GM19240 (cell line): ENCODE measurements around the gene POU4F3.

Experiments used
- DNase-seq: peaks from one replicate; pipeline ENCODE4 v3.0.0; 2011; ENCODE audit warnings: low spot score; ENCODE audit not compliant: insufficient read length

Gene POU4F3

DNA sequence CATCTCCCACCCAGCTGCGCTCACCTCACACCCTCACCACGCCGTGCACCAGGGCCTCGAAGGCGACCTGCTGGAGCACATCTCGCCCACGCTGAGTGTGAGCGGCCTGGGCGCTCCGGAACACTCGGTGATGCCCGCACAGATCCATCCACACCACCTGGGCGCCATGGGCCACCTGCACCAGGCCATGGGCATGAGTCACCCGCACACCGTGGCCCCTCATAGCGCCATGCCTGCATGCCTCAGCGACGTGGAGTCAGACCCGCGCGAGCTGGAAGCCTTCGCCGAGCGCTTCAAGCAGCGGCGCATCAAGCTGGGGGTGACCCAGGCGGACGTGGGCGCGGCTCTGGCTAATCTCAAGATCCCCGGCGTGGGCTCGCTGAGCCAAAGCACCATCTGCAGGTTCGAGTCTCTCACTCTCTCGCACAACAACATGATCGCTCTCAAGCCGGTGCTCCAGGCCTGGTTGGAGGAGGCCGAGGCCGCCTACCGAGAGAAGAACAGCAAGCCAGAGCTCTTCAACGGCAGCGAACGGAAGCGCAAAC is 1.1 kb downstream of the POU4F3 start:
- DNase-seq = no peak

DNA sequence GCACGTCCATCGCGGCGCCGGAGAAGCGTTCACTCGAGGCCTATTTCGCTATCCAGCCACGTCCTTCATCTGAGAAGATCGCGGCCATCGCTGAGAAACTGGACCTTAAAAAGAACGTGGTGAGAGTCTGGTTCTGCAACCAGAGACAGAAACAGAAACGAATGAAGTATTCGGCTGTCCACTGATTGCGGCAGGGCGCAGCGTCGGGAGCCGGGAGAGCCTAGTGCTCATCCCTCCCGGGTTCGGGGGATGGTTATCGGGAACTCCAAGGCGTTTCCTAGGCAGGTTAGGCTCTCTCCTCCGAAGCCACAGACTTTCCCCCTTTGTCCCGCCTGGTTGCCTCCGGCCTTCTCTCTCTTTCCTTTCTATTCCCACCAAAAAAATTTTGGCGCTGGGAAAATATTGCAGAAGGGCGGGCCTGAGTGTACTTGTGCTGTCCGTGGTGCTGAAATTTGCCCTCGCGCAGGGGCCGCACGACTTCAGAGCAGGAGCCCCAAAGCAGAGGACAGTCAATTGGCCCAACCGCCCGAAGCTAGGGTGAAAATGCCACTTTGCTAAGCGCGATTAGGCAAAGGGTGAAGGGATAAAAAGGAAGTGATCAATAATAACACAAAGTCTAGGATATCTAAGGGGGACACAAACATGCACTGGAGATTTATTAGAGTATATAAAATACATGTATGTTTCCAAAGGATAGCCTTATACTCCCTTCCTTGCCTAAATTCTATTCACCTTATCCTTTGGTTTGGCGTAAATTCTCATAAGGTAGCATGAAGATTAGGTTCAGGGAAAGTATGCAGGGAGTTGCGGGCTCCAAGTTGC is 1.8 kb downstream of the POU4F3 start:
- no peak for DNase-seq

DNA sequence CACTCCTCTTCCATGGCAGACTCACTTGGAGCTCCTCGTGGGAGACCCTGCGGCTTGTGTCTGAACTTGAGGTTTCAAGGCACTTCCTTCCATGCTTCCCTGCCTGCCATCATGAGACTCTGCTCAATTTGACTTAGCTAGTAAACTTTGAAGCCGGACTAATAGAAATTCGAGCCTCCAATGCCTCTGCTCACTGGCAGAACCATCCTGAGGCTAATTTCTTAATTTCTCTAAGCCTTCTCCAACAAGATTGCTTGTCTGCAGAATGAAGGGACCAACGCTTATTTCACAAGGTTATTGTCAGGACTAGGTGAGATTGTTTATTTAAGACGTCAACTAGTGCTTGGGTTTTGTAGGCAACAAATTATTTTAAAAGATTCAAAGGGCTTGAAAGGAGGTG is 3.2 kb downstream of the POU4F3 start:
- DNase-seq = no peak

DNA sequence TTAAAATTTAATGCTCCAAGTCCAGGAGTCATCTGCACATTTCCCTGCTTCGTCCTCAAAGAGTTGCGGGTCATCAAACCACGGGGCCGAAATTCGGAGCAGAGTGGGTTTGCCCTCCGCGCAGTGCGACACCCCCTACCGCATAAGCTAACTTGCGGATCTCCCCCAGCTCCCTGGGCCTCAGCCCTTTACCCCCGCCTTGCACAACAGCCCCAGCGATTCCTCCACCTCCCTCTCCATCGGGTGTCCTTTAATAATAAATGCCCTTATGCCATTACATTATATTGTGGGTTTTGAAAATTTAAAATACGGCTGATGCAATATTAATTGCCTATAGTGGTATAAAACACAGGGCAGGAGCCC is 3.9 kb downstream of the POU4F3 start:
- no peak for DNase-seq

DNA sequence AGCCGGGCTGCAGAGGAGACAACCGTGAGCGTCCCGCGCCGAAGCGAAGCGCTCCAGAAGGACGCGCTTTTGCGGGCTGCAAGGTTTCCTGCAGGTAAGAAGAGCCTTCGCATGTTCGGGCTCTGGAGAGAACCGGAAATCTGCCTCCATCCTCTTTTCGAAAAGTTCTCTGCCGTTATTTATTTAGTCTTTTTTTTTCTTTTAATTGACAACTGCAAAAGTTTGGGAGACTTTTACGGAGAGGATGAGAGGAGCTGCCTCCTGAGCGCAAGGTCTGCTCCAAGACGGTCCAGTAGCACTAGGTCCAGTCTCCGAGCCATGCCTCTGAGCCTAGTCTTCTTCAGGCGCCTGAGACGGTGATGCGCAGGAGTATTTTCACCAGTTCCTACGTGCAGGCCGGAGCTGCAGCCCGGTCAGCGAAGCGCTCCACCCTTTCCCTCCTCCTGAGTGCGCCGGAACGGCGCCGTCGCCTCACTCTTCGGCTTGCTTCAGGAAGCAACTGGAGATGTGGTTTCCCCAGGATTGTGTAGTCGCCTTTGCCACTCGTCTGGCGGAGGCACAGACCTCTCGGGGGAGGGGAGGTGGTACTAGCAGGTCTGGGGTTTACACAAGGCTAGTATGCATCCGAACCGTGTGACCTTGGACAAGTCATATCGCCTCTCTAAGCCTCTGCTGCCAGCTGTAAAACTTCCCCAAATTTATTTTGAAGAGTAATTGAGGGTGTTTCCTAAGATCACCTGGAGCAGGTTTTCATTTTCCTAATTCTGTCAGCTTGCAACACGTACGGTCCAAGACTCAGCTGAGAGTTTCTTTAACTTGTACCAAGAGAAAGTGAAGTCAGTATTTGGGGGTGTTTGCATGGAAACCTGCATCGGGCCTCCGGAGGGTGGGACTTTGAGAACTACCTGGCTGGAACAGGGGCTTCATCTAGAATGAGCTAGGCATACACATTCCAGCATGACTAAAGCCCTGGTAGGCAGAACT is 4.5 kb downstream of the POU4F3 start:
- DNase-seq = no peak

DNA sequence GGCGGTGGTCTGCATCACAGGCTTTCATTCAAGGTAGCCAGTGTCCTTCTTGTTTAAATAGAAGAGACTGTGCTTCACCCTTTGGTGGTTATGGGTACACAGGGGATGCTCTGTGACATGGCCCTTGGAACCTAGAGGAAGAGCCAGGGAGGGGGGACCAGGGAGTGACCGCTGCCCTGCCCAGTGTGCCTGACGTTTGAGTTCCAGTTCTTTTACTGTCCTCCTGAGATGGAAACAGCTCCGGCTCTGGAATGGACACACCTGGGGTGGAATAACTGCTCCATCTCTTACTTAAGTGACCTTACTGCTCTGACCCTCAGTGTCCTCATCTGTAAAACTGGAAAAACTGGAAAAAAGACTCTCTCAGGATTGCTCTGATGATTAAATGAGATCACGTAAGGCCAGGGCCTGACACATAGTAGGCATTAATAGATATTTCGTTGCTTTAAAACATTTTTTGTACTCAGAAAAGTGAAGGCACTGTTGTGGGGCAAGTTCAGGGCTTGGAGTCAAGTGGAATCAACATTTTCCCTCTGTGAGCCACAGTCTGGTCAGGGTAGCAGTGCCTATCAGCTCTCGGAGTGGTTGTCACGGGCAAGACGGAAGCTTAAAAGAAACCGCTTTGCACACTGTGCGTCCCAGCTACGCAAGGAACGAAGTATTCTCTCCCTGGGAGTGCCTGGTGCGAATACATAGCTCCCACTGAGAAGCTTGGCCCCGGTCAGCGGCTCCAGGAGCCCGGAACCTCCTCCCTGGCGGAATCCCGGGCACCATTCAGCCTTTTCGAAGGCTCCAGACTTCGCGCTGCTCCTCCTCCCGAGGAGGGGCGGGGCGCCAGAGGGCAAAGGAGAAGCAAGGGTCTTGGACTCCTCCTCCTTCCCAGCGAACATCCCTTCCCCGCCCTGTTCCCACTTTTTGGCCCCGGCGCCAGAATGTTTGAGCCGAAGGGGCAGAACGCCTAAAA is 5.8 kb downstream of the POU4F3 start:
- no peak for DNase-seq

DNA sequence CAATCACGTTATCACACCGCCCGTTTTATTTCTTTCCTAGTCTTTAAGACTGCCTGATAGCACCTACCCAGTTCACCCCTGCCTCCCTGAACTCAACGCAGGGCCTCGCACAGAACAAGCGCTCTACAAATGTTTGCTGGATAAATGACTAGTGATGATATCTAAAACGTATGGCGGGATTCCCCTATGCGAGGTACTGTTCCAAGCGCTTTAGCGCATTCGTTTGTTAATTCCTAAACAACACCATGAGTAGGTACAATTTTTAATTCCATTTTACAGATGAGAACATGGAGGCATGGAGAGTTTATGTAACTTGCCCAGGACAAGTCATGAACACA is 6.6 kb downstream of the POU4F3 start:
- no peak for DNase-seq

DNA sequence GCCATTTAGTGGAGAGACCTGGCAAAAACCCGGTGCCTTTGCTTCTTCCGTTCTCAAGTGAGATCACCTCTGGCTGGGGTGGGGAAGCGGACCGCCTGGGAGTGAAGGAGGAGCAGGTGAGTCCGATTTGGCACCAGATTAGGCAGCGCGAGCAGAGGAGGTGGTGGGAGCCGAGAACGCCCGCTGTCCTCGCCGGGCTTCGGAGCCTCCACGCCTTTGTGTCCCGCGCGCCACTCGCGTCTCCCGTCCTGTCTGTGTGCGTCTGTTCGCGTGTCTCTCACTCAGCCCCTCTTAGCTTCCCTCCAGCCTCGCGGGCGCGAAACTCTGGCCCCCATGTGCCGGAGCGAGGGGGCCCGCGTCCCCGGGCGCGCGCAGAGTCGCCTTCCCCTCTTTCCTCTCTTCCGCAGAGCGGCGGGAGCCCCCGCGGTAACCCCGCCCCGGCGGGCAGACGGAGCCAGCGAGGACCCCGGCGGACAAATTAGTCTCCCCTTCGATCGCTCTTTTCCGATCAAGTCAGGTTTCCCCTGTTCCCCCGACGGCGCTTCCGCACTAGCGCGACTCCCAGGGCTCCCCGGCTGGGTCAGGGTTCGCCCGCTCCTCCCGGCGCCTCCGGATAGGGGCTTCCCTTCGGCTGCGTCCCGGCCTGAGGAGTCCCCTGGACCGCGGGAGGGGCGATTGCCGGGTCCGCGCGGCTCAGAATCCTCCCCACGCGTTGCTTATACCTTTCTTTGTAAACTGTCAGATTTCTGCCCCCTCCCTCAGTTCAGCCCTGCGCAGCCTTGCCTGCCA is 7.1 kb downstream of the POU4F3 start:
- DNase-seq = no peak

DNA sequence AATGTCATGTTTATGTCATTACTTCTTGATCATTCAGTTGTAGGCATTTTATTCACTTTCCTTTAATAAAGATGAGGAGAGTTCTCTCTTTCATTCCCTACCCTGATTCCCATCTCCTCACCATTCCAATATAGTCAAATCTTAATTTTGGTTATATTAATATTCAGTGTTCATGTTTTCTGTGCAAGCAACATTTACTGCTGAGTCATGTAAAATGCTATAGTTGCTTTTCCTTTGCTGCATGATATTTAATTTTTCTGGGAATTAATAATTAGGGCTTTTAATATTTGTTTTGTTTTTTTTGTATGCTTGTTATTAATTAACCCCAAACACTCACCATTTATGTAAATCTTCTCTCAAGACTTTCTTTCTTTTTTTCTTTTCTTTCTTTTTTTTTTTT is 18.5 kb downstream of the POU4F3 start:
- DNase-seq = no peak

DNA sequence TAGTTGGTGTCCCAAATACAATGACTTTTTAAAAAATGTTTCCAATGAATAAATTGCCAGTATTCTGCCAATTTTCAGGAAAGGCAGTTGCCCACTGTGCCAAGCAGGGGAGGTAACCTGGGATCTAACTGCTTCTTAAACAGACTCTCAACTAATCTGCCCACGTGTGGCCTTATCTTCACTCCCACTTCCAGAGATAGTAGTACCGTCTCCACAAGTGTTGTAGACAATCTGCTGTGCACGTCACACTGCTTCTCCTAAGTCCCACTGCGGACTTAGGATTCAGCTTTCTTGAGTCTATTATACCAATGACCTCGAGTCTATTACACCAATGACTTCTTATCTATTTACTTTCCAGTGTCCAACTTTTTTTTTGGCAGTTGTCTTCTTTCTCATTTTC is 21.2 kb downstream of the POU4F3 start:
- no peak for DNase-seq

DNA sequence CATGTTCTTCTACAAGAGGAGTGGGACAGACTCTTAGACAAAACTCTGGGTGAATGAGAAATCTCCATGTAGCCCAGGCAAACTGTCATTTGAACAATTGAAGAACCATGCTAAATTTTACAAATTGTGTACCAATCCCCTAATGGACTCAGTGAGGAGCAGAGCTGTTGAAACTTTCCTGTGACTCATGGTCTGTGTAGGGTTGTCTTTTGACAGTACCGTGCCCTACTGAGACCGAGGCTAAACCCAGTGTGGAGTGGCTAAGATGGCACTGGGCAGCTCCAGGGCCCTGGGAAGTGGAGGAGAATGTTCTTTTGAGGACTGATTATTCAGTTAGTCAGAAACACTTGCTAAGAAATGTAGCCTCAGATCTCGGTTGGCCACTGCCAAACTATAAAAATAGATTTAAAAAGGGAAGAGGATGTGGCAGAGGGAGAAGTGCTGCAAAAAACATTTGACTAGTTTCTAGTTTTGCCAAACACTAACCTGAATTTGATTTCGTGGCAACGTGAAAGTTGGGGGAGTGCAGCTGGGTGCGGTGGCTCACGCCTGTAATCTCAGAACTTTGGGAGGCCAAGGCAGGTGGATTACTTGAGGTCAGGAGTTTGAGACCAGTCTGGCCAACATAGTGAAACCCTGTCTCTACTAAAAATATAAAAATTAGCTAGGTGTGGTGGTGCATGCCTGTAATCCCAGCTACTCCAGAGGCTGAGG is 24.7 kb downstream of the POU4F3 start:
- DNase-seq = no peak

DNA sequence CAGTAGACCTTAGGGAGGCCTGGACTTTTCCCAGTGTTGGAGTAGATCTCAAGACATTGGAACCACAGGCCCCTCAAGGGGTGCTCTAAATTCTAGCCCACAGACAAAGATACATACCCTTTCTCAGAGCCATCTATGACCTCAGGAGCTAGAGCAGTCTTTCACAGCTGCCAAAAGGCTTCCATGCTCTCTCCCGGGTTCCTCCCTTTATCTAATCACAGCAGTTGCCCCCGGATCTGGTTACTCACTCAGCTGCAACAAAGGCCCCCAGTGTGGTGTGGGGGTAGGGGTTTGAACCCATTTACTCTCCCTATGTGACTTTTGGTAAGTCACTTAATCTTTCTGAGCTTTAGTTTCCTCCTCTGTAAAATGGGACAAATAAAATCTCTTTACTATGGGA is 27.0 kb downstream of the POU4F3 start:
- no peak for DNase-seq

DNA sequence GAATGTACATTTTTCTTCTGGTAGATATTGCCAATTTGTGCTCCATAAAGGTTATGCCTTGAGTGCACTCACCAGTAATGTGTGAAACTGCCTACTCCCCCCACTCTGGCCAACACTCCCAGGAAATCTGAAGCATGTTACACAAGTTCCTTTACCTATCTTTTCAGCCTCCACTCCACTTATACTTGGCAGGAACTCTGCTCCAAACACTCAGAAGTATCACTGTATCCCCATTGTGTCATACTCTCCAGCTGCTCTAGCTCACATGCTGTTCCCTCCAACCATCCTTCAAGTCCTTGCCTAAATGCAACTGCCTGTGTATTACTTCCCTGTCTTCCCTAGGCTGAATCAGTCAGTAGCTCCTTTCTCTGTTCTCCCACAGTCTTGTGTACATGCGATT is 28.3 kb downstream of the POU4F3 start:
- no peak for DNase-seq

DNA sequence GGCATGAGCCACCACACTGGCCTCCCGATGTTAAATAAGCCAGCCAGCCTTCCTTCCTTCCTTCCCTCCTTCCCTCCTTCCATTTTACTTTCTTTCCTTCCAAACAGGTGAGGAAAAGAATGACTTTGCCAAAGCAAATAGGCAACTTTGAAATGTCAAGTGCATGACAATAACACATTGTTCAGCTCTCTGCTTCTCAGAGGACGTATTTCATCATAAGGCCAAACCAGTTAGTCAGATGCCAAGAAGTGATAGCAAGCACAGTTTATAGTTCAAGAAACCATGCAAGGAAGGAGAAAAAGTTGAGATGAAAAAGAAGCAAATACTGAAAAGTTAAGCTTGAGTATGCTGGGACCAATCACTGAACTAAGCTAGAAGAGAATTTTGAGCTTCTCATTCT is 29.5 kb downstream of the POU4F3 start:
- DNase-seq = no peak

DNA sequence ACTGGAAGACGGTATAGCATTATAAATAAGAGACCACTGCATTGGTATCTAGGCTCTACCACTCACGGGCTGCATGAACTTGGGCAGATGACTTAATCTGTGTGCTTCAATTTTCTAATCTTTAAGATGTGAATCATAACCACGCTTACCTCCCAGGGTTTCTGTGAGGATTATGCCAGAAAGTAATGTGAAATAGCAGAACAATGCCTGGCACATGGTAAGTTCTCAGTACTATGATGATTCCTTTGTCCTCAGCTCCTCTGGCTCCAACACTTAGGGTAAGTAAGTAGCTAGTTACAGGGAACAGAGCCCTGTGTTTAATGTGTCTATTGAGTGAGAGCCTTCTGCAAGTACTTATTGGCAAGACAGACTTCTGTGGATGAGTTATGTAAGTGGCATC is 31.1 kb downstream of the POU4F3 start:
- DNase-seq = no peak

DNA sequence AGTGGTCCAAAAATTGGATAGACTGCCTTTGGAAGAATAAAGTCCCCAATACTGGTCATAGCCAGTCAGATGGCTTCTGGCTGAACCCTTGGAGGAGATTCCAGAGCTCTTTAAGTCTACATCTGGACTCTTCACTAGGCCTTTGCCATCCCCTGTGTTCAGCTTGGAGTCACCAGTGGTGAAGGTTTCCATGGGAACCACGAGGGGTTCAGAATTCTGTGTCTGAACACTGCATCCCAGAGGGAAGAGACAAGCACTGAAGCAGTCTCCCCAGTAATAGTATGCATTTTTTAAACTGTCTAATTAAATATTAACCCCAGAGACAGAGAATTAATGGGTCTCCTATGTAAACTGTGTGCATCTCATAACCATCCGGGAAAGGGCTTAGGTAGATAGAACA is 38.2 kb downstream of the POU4F3 start:
- no peak for DNase-seq

DNA sequence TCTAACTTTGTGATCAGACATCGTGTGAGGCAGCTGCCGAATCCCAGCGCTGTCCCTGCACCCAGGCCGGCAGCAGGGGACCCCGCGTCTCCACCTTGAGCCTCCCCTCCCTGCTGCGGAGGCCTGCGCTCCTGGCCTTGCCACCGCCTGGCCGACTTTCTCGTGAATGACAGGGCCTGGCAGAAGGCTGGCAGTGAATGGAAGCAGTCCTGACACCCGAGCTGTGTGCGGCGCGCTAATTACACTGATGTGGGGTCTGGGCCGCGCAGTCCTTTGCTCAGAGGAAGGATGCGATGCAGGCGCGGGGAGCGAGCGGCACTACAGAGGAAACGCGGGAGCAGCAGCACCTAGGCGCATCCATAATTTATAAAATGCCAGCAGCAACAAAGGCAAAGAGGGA is 40.3 kb downstream of the POU4F3 start:
- no peak for DNase-seq

DNA sequence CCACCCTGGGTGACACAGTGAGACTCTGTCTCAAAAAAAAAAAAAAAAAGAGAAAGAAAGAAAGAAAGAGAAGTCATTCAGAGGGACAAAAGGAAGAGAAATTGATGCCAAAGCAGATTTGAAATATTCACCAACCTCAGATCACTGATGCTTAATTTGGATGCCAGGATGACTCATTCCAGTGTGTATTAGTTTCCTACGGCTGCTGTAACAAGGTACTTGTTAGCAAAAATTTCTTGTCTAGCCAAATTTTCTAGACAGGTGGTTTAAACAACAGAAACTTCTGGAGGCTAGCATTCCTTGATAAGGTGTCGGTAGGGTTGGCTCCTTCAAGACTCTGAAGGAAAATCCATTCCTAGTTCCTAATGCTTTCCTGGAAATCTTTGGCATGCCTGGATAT is 42.1 kb downstream of the POU4F3 start:
- no peak for DNase-seq

DNA sequence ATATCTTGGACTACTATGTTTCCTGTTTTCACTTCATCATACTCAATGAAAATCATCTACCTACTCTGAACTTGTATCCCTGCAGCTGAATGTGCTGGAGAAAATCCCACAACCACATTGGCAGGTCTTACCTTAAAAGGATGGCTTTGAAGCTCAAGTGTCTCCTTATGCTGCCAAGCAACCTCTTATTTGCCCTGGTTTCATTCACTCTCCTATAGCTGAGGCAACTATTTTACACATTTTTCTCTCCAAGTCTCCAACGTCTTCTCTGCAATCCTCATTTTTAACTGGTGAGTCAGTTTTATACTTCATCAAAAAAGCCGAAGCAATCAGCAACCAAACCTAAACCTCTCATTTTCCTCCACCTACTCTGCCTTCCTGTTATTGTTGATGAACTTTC is 49.7 kb downstream of the POU4F3 start:
- no peak for DNase-seq

DNA sequence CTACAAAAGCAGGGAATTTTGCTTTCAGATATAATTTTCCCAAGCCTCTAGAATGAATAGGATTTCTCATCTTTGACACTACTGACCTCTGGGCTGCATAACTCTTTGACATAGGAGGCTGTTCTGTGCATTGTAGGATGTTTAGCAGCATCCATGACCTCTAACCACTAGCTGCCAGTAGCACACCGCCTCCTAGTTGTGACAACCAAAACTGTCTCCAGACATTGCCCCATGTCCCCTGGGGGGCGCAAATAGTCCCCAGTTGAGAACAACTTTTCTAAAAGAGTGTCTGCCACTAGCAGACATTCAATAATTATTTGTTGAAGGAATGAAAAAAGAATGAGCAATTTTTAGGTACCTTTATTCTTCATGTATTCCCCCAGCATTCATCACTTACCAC is 51.8 kb downstream of the POU4F3 start:
- DNase-seq = no peak
